Natural killer cell (primary cell): ENCODE measurements around the gene SLC22A23. TPM values are rescaled to one million over a fixed set of nuclear protein-coding genes. Genes with fewer than 3 reads are reported as not detected.

ENCODE experiments used
- ATAC-seq, 3 donors: fragments of 150-1000 bp in 2 of 3; fragments of 200-7000 bp in 1 of 3; cut with Tn5 transposase; 1 replicate in 1 of 3; 2 replicates in 2 of 3; pipeline ENCODE4 v1.10.0; 2021; ENCODE audit warnings: mild to moderate bottlenecking in 2 of 3, moderate library complexity in 2 of 3
- DNase-seq, 2 donors: peaks; one replicate each; pipeline versions ENCODE4 v3.0.0 to v3.0.0-alpha.2; 2013 to 2021; ENCODE audit warnings: mixed read lengths in 1 of 2
- H3K27ac ChIP-seq: one replicate; pipeline ENCODE4 v1.5.1; 2013; ENCODE audit warnings: mild to moderate bottlenecking, low read length
- H3K27me3 ChIP-seq: one replicate; pipeline ENCODE4 v1.6.1; 2013; ENCODE audit warnings: low read length; ENCODE audit not compliant: control insufficient read depth, insufficient read depth
- H3K36me3 ChIP-seq: one replicate; pipeline ENCODE4 v1.6.1; 2013; ENCODE audit warnings: low read length; ENCODE audit not compliant: control insufficient read depth, insufficient read depth
- H3K4me1 ChIP-seq: one replicate; pipeline ENCODE4 v1.6.1; 2013; ENCODE audit warnings: low read length; ENCODE audit not compliant: control insufficient read depth, insufficient read depth
- H3K4me3 ChIP-seq: one replicate; pipeline ENCODE4 v1.5.1; 2013; ENCODE audit warnings: low read length
- H3K9me3 ChIP-seq: one replicate; pipeline ENCODE4 v1.6.1; 2013; ENCODE audit warnings: low read length; ENCODE audit not compliant: control insufficient read depth, insufficient read depth
- H3K27ac Mint-ChIP-seq, 2 donors: one replicate each; pipeline ENCODE4 v1.8.0; 2022; ENCODE audit warnings: mild to moderate bottlenecking in 2 of 2, mixed read lengths in 2 of 2, moderate library complexity in 1 of 2
- H3K27me3 Mint-ChIP-seq, 2 donors: one replicate each; pipeline ENCODE4 v1.8.0; 2022; ENCODE audit warnings: low read depth in 2 of 2, mixed read lengths in 2 of 2
- H3K36me3 Mint-ChIP-seq: one replicate; pipeline ENCODE4 v1.8.0; 2022; ENCODE audit warnings: mixed read lengths
- H3K4me1 Mint-ChIP-seq, 2 donors: one replicate each; pipeline ENCODE4 v1.8.0; 2022; ENCODE audit warnings: mixed read lengths in 2 of 2
- H3K4me3 Mint-ChIP-seq: one replicate; pipeline ENCODE4 v1.8.0; 2022; ENCODE audit warnings: mild to moderate bottlenecking, moderate library complexity, mixed read lengths
- H3K9me3 Mint-ChIP-seq, 2 donors: one replicate each; pipeline ENCODE4 v1.8.0; 2022; ENCODE audit warnings: mixed read lengths in 2 of 2
- CTCF ChIP-seq: fragments of 200-600 bp; IDR thresholded peaks from one replicate; pipeline ENCODE4 v1.8.0; 2022; ENCODE audit warnings: antibody characterized with exemption
- WGBS: methylation state at CpG from one replicate; pipeline ENCODE4 v1.1.7; 2013; ENCODE audit warnings: missing lambda C conversion rate; ENCODE audit not compliant: insufficient coverage; 5-methylcytosine and 5-hydroxymethylcytosine counted together
- intact Hi-C: fragments of 100-400 bp; cut with micrococcal nuclease; formaldehyde crosslinking; loops from one replicate; pipeline ENCODE4 v1.14.2; 2022
- total RNA-seq, 4 donors: library from RNA; stranded (reverse); fragments of 120-200 nt in 1 of 4; gene quantifications; one replicate each; pipeline versions ENCODE4 v1.2.3 to v1.2.4, GENCODE V29; 2013 to 2022

The SLC22A23 gene
- total RNA-seq, 3 donors from 2014 or later (not counting 1 experiment from before 2014, with no cell fraction given): 0.24 to 0.79 (median 0.38) TPM

GRCh38 chr6:3489961-3490624, 33.2 kb upstream of the SLC22A23 start:
- no peak for TF ChIP-seq CTCF
- no peaks in the 10 kb centered on the region for H3K36me3 ChIP-seq
- H3K4me1 Mint-ChIP-seq: no peaks in the 10 kb centered on the region
- no peak overlapping the region for H3K27ac Mint-ChIP-seq
- no peaks in the 10 kb centered on the region for H3K4me1 ChIP-seq
- ATAC-seq: no peak
- no peak overlapping the region for H3K4me3 Mint-ChIP-seq
- no peaks in the 10 kb centered on the region for H3K9me3 ChIP-seq
- H3K9me3 Mint-ChIP-seq: no peaks in the 10 kb centered on the region
- intact Hi-C loops: no loop called here
- H3K36me3 Mint-ChIP-seq: no peaks in the 10 kb centered on the region
- 84% methylated on average over 10 of the region's 12 CpGs for WGBS
- H3K27ac ChIP-seq: no peak overlapping the region
- H3K27me3 ChIP-seq: no peaks in the 10 kb centered on the region
- H3K27me3 Mint-ChIP-seq: peaks cover 20 to 25% of the 10 kb centered on the region in 2 donors
- H3K4me3 ChIP-seq: no peak overlapping the region
- no peak for DNase-seq

- peaks cover 20 to 25% of the 10 kb centered on the region in 2 donors for H3K27me3 Mint-ChIP-seq
- no peak overlapping the region for H3K4me3 Mint-ChIP-seq
- TF ChIP-seq CTCF: no peak
- H3K36me3 Mint-ChIP-seq: no peaks in the 10 kb centered on the region
- no peaks in the 10 kb centered on the region for H3K27me3 ChIP-seq
- no peaks in the 10 kb centered on the region for H3K36me3 ChIP-seq
- no peaks in the 10 kb centered on the region for H3K4me1 Mint-ChIP-seq
- ATAC-seq (no peak), DNase-seq (no peak)
- no peak overlapping the region for H3K27ac ChIP-seq
- intact Hi-C loops: no loop called here
- H3K4me1 ChIP-seq: no peaks in the 10 kb centered on the region
- 88% methylated on average over 7 of the region's 7 CpGs for WGBS
- no peak overlapping the region for H3K4me3 ChIP-seq
- no peak overlapping the region for H3K27ac Mint-ChIP-seq
- H3K9me3 ChIP-seq: no peaks in the 10 kb centered on the region
- no peaks in the 10 kb centered on the region for H3K9me3 Mint-ChIP-seq
Observed at GRCh38 chr6:3489027-3489757, 32.3 kb upstream of the SLC22A23 start.

GRCh38 chr6:3484946-3485345, 28.1 kb upstream of the SLC22A23 start:
- 77% methylated on average over 11 of the region's 11 CpGs for WGBS
- DNase-seq (no peak), ATAC-seq (no peak)
- Mint-ChIP-seq H3K4me3 (no peak overlapping the region), H3K4me1 (no peaks in the 10 kb centered on the region), H3K27ac (no peak overlapping the region), H3K9me3 (peaks cover 3 to 4% of the 10 kb centered on the region in 2 donors), H3K27me3 (peaks cover 26 to 33% of the 10 kb centered on the region in 2 donors), H3K36me3 (no peaks in the 10 kb centered on the region)
- TF ChIP-seq CTCF: no peak
- intact Hi-C loops: no loop called here
- no peaks in the 10 kb centered on the region for H3K27me3 ChIP-seq
- H3K4me3 ChIP-seq: no peak overlapping the region
- H3K27ac ChIP-seq: no peak overlapping the region
- no peaks in the 10 kb centered on the region for H3K36me3 ChIP-seq
- no peaks in the 10 kb centered on the region for H3K9me3 ChIP-seq
- no peaks in the 10 kb centered on the region for H3K4me1 ChIP-seq
